Myocyte (in vitro differentiated cells): ENCODE measurements around the gene FEZF1. TPM values are rescaled to one million over a fixed set of nuclear protein-coding genes. Genes with fewer than 3 reads are reported as not detected.

Experiments used
- DNase-seq: peaks from one replicate; pipeline ENCODE4 v3.0.0-alpha.2; 2012; ENCODE audit warnings: low read depth
- polyA plus RNA-seq: library from polyadenylated mRNA; unstranded; fragments of >200 nt; gene quantifications from one replicate; pipeline ENCODE4 v1.2.1, GENCODE V29; 2012; ENCODE audit warnings: missing spikeins
- total RNA-seq: library from RNA; depleted of rRNA; stranded (reverse); fragments of >200 nt; gene quantifications from 2 replicates; pipeline ENCODE4 v1.2.3, GENCODE V29; 2014

Gene FEZF1
- not detected in 2 replicates for total RNA-seq
- not detected for polyA plus RNA-seq

- DNase-seq: no peak
Observed at GRCh38 chr7:122304319-122304975, at the start of gene FEZF1. FEZF1 (minus strand) TSS chr7:122304750; CDS start chr7:122304437, 313 bp downstream.

DNA sequence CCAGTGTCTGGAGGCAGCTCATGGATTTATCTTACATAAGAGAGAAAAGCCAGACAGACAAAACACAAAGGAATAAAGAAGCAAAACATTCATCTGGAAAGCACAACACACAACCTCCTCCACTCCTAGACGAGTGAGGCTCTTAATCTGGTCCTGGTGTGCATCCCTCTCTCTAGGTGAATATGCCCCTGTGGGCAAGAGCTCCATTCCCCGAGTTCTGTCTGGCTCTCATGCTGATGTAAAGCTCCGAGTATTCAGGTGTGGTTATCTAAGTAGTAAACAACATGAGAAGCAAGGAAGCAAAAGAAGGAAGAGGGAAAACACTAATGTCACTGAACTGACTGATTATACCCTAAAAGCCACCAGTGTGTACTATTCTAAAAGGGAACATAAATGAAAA, 47.9 kb upstream of the FEZF1 start:
- DNase-seq: no peak

GRCh38 chr7:122350701-122351100, 46.2 kb upstream of the FEZF1 start:
- DNase-seq: no peak

GRCh38 chr7:122344303-122344620, 39.7 kb upstream of the FEZF1 start:
- DNase-seq: no peak

DNA sequence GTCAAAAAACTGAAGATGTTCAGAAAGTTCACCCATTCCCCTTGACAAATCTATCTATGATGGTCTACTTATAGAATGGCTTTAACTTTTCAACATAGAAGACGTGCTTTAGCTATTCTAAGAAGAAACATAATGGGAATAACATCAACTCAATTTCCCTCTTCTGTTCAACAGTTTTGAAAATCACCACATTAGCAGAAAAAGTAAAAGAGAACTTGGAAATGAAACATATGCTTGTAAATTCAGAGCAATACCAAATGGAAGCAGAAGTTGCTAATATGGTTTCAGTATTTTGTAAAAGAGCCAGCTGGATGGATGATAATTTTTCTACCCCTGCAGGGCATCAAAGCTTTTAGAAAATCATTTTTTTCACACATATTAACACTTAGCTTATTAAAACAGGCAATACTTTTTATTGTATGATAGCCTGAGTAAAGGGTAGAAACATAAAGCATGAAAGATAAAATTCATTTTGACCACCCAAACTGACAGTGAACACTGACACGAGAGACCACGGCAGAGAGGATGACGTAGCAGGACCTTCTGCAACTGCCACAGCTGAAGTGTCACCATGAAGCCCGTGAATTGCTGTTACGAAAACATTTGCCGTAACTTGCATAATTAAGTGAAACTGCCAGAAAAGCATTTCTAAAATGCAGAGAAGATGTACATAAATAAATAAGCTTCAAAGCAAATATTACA, 39.2 kb upstream of the FEZF1 start:
- no peak for DNase-seq

- DNase-seq: no peak
Observed at GRCh38 chr7:122340427-122340826, 35.9 kb upstream of the FEZF1 start.

- no peak for DNase-seq
Observed at GRCh38 chr7:122339145-122339904, 34.8 kb upstream of the FEZF1 start.

GRCh38 chr7:122337011-122337410, 32.5 kb upstream of the FEZF1 start:
- no peak for DNase-seq

DNA sequence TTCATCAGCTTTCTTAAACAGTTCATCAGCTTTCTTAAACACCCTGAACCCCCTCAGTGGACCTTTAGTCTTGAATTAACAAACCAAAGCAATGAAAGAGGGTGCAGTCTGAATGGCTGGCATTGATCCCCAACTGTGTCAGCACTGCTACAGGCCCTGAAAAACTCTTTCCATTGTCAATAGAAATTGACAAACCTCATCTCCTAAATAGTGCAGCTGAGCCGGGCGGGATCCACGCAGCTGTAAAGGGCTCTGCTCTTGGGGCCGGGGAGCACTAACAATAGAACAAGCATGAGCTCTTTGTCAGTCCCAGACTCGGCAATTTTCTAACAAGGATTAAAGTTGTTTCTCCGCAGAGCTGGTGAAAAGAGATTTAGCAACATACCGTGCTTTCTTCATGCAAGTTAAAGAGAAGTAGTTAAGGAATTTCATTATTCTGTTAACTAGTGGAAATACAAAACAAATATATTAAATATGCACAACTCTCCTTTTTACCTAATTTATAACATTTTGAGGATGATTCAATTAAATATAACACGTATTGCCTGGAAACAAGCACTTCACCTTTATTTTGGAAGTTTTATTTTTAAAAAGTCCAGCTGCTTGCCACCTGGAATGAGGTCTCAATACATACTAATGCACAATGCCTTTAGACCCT, 24.7 kb upstream of the FEZF1 start:
- DNase-seq: no peak

DNA sequence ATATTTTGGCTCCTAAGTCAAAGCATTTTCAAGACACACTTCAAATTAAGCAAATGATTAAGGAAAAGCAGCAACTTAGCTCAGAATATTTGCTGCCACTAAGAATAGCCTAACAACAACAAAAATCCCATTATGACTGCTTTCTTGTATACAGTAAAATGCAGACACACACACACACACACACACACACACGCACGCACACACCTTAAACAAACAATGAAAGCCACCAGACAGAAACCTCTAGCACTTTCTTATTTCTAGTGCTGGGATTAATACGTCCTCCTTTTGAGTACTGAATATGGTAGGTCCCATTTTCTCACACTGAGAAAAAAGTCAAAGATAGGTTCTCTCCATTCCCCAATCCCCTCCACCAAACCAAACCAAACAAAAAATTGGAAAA, 23.4 kb upstream of the FEZF1 start:
- no peak for DNase-seq

- no peak for DNase-seq
Observed at GRCh38 chr7:122316467-122317388, 12.2 kb upstream of the FEZF1 start.

DNA sequence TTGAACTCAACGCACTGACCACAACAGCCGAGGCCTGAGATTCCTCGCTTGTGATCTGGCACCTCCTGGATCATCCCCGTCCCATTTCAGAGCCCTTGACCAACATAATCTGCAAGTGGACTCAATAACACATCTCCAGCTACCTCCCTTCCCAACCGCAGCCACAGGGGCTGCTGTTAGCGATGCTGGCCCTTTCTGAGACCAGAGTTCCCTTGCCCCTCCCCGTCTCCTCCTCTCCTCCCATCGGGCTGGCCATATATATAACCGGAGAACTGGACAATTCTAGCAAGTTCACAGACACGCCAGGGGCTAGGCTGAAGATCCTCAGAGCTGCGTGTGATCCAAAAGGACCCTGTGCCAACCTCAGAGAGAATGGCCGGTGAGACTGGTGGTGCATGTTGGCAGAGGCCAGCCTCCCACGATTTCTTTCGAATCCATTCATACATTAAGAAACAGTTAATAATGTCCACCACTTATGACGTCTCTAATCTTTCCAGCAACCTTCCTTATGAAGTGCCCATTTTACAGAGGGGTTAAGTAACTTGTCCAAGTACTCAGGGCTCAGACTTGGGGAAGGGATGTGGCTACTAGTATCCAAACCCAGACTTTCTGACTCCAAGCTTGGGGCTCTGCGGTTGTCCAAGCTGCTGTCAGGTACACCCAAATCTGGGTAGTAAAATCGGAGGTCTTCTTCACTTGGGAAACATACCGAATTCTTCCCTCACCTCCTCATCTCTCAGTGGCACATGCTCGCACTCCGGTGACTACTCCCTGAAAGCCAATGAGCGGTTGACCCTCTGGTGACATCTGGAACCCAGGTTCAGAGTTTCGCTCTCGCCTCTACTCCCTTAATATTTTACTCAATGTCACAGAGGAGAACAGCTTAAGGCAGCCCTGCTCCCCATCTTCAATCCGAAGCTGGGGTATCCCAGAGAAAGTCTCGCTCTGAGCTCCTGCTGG, 11.2 kb upstream of the FEZF1 start:
- no peak for DNase-seq

- DNase-seq: no peak
Observed at GRCh38 chr7:122314284-122314683, 9.7 kb upstream of the FEZF1 start.

GRCh38 chr7:122312789-122313188, 8.2 kb upstream of the FEZF1 start:
- no peak for DNase-seq

- DNase-seq: no peak
Observed at GRCh38 chr7:122311734-122312450, 7.3 kb upstream of the FEZF1 start.

GRCh38 chr7:122311050-122311700, 6.6 kb upstream of the FEZF1 start:
- no peak for DNase-seq

DNA sequence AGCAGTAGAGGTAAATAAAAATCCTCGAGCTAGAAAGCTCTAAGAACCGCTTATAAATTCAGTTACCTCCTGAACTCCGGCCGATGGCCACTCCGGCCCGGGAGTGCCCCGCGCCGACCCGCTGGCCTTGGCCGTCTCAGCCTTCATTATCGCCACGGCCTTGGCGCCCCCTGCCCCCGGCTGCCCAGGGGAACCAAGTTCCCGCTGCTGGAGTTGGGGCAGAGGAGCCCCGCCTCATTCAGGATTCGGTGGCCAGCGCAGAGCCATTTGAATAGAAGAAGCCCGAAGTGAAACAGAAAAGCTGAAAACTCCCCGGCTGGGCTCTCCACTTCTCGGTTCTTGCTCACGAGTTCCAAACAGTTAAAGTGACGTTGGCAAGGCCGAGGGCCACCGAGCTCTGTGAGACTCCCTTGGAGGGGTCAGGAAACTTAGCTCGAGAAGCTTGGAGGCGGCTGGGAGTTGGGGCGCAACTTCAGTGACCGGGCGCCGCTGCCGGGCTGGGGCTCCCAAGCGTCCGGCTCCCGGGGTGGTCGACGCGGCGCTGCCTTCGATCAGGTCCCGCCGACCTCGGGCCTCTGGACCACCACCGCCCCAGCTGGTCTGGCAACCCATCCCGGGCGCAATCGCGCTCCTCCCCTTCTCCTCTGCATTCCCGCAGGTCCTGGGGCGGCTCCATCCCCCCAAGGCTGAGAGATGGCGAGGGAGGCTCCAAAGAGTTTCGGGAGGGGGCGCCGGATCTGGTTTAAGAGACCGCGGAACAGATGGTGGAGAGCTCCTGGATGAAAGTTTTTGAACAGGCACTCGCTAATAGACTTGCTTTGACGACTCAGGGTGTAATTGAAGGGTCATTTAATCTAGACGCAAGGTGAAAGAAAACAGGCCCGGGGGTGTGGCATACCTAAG, 5.8 kb upstream of the FEZF1 start:
- no peak for DNase-seq
